ENCODE results near the gene MFSD1.

DNA sequence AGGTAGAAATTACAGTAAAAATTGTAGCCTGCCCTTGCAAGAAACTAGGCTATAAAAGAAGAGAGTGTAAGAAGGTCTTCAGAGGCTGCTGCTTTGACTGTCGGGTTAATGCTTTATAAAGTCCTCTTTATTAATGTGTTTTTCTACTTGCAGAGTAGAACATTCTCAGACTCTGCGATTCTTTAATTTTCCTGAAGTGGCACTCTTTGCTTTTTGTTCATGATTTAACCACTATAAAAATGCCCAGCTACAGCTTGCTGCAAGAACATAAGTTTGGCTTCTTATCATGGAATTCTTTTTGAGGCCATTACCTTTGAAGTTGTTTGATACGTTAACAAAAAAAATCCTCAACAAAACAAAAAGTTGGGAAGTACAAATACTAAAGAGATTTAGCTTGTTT lies 33.8 kb downstream of the MFSD1 start:
- TF ChIP-seq, protein P1, sequence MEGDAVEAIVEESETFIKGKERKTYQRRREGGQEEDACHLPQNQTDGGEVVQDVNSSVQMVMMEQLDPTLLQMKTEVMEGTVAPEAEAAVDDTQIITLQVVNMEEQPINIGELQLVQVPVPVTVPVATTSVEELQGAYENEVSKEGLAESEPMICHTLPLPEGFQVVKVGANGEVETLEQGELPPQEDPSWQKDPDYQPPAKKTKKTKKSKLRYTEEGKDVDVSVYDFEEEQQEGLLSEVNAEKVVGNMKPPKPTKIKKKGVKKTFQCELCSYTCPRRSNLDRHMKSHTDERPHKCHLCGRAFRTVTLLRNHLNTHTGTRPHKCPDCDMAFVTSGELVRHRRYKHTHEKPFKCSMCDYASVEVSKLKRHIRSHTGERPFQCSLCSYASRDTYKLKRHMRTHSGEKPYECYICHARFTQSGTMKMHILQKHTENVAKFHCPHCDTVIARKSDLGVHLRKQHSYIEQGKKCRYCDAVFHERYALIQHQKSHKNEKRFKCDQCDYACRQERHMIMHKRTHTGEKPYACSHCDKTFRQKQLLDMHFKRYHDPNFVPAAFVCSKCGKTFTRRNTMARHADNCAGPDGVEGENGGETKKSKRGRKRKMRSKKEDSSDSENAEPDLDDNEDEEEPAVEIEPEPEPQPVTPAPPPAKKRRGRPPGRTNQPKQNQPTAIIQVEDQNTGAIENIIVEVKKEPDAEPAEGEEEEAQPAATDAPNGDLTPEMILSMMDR (IDR thresholded peaks at IDR 0.05): no peak
- no peak for TF ChIP-seq POLR2A (IDR thresholded peaks at IDR 0.05)
